Measurements from ENCODE around the gene EPN2.

- TF ChIP-seq EZH2 (IDR thresholded peaks at IDR 0.05; ENCODE audit: borderline replicate concordance) = no peak
- no peak for TF ChIP-seq CTCF (IDR thresholded peaks at IDR 0.05; ENCODE audit: poor library complexity)
- TF ChIP-seq EZH2phosphoT487 (IDR thresholded peaks at IDR 0.05; ENCODE audit: low read depth, severe bottlenecking, unreplicated experiment) = no peak
Measured at GRCh38 chr17:19313066-19313745, 76.0 kb downstream of the EPN2 start.

Data from hepatocyte (in vitro differentiated cells).